ENCODE measurements around the gene TNS4.

Gene TNS4

GRCh38 chr17:40433551-40434415, 67.6 kb downstream of the TNS4 start:
- no peak for TF ChIP-seq POLR2A (IDR thresholded peaks at IDR 0.05; ENCODE audit: low read depth, low read length)
- FAIRE-seq (no peak), DNase-seq (ENCODE audit: insufficient read length, low spot score) (no peak)

GRCh38 chr17:40432864-40433528, 68.4 kb downstream of the TNS4 start:
- no peak for TF ChIP-seq POLR2A (IDR thresholded peaks at IDR 0.05; ENCODE audit: low read depth, low read length)
- DNase-seq (ENCODE audit: insufficient read length, low spot score) (no peak), FAIRE-seq (no peak)

GRCh38 chr17:40431231-40431602, 70.2 kb downstream of the TNS4 start:
- DNase-seq (ENCODE audit: insufficient read length, low spot score) (no peak), FAIRE-seq (no peak)
- no peak for TF ChIP-seq POLR2A (IDR thresholded peaks at IDR 0.05; ENCODE audit: low read depth, low read length)

- DNase-seq (ENCODE audit: insufficient read length, low spot score) (no peak), FAIRE-seq (no peak)
- TF ChIP-seq POLR2A (IDR thresholded peaks at IDR 0.05; ENCODE audit: low read depth, low read length) = no peak
Observed at GRCh38 chr17:40430272-40431230, 70.9 kb downstream of the TNS4 start.

GRCh38 chr17:40427002-40427491, 74.4 kb downstream of the TNS4 start:
- FAIRE-seq (no peak), DNase-seq (ENCODE audit: insufficient read length, low spot score) (no peak)
- TF ChIP-seq POLR2A (IDR thresholded peaks at IDR 0.05; ENCODE audit: low read depth, low read length) = no peak
